ENCODE results near the gene ZP1.
"Not testable (repeated sequence)": the region's sequence is repeated elsewhere in the genome, so short reads cannot be mapped to it uniquely, and the experiment has no call there.

ZP1 gene

DNA sequence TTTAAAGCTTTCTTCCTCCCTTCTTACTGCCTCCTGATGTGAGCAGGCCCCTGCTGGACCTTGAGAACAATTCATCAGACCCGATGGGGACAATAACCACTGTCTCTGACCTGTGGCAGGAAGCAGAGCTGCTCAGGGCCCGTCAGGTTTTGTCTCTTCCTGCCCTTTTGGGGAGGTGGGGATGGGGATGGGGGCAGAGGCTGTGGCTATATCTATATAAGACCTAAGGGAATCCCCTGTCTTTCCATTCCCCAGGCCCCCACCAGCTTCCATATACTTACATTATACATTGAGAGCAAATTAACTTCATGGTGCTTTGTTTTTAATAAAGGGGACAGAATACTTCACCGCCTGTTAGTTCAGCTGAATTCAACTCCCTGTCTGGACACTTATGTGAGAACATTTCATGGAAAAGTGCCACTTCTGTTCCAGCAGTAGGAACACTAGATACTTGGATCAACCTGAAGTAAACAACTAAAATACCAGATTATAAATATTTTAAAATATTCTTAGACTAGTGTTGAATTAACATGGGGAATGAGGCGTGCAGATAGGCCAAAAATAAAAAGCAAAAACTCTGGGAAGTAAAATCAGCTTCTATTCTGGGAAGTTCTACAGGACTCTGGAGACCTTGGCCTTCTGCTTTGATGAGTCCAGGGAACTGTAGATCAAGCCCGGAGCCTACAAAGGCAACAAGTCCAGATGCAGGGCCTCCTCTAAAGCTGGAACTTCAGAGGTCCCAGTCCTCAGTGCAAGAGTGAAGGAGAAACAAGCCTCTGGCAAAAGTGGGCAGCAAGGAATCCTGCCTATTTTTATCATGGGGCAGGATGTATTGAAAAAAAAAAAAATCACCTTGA is 11.1 kb downstream of the ZP1 start:
- no peak for DNase-seq

DNA sequence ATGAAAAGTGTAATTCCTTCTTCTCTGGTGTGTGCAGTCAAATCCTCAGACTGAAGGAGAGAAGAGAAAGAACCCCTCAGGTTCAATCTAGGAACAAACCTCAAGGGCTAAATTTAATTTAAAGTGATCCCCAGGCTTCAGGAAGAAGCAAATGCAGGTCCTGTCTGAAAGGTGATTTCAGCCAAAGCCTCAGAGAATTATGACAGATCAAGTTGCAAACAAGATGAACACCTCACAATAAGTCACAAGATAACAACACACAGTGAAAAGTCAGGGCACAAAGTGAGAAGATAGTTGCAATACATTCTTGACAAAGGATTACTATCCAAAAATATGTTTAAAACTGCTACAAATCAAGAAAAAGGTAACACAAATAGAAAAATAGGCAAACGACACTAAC is 11.8 kb downstream of the ZP1 start:
- DNase-seq = no peak

DNA sequence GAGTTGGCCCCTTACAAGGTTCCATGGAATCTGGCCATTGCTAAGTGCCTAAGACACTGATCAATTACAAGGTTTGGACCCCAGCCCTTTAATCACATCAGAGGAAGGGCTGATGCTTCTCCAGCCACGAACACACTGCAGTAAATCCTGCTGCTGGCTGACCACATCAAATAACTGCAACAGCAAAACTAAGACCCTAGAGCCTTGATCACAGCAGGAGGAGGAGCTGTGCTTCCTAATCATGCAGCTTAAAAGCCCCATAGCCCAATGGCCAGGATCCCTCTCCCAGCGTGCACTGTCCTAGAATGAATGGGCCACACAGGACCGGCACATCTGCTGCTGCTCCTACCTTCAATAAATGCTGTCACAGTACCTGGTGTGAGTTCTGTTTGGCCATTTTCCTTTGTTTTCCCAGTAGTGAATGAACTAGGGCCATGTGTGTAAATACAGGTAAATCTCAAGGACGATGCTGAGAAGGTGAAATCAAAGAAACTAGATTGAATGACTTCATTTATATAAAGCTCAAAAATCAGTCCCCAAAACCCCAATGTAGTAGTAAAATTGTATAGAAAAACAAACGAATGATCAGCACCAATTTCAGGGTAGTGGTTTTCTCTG is 12.7 kb downstream of the ZP1 start:
- no peak for DNase-seq

DNA sequence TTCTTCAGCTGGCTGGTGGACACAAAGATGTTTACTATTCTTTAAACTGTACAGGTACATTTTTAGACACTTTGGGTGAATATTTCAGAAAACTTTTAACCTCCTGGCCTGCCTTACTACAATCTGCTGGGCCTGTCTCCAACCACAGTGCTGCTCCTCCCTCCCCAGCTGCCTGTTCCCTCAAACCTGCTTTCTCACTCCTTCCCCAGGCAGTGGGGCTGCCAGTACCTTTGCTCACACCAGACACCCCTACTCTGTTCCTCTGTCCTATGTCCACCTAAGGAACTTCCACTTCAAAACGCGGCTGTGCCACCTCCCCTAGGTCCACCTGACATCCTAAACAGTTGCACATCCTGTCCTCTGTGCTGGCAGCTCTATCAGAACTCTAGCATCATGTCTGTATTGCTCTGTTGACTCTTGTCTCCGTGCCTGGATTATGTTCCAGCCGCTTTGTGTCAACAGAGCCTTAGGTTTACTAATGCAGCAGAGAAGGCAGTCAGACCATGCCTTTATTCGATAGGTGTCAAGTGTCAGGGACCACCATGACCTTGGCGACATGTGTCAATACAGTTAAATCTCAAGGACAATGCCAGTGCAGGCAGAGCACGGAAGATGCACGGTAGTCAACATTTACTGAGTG is 13.4 kb downstream of the ZP1 start:
- no peak for DNase-seq

DNA sequence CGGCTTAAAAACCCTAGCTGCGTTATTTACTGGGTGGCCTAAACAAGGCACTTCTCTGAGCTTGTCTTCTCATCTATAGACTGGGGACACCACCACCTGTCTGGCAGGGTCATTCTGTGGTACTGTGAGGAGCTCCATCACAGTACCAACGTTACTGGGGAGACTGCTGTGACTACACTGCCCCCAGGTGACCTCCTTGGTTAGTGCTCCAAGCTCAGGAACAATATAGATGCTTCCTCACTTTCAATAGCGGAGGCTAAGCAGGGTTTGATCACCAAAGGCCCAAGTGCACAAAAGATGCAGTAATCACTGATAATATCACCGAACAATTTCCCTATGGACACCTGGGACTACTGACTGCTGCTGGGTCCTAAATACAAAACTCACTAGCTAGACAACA is 20.2 kb downstream of the ZP1 start:
- DNase-seq = peak; percentile 60

DNA sequence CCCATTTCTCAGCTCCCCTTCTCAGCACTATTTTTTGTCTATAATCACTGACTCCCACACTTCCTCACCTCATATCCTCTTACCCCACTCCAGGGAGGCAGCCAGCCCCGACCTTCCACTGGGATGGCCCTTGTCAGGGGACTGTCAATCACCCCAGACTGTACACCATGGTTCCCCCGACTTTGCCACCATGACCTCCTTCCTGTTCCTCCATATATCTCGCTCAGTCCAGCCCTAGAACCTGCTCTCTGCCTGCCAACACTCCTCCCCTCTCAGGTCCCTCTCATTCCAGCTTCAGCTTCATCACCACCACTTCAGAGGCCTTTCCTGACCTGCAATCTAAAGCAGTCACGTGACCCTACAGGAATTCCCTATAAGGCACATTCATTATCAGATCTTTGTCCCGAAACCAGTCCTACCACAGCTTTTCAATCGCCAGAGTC is 22.5 kb downstream of the ZP1 start:
- DNase-seq = no peak

DNA sequence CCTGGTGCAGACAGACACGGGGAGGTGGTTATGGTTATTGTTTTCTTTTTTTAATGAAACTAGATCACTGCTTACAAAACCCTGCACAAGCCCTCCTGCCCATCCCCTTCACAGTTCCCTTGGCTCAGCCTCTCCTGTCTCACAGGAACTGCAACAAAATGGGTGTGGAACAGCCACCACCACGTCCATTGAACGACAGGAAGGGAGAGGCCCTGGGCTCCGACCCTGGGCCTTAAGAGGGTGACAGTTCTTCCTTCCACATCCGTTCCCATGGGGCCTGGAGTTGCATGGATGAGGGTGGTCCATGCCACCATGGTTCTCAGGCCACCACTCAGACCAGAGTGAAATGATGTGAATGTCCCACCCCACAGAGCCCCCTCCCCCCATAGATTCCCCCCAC is 23.4 kb downstream of the ZP1 start:
- DNase-seq = no peak

DNA sequence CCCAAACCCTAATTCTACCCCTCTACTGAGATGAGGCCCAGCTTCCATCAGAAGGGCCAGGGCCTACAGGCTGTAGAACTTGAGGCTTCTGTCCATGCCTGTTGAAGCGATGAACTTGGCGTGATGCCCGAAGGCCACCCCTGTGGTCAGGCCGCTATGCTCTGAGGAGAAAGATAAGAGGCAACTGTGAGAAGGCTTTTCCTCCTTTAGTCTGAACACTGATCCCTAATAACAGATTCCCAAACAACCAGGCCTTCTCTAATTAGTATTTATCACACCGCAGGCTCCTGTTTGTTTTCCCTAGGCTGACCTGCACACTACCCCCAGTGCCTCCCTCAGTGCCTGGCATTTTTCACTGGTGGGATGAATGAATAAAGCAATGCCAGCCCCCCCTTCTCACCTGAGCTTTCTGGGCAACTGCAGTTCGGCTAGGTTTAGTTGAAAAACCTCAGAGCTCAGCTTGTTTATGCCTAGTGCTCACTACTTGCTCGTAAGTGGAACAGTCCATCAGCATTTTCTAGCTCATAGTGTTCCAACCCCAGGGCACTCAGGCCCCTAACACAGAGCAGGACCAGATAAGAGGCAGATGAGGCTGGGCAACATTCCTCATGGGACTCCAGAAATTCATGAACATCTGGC is 23.9 kb downstream of the ZP1 start:
- no peak for DNase-seq

DNA sequence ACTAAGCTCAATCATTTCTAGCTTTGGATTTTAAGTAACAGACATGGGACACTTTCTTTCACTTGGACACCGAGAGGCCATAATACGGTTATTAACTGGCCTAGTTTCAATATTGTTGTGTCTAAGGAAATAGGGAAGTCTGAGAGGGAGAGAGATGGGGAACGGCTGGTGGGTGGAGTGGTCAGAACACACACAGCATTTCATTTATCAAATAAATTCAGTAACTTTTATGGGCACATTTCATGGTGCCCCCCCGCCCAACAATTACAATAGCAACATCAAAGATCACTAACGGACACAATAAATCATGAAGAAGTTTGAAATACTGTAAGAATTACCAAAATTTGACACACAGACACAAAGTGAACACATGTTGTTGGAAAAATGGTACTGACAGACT is 28.3 kb downstream of the ZP1 start:
- DNase-seq = no peak

DNA sequence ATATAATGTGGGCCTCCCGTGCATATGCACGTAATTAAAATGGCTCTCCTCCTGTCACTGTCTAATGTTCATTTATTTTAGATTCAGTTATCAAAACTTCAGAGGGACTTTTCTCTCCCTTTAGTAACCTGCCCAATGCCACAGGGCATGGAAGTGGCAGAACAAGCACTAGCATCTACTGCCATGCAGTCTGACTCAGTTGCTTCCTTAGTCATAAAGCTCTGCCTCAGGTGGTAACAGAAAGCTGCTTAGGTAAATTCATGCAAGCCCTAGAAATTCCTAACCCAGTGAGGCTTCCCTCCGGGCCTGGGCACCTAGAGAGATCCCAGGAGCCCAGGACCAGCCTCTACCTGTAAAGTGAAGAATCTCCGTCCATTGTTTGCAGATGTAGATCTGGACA is 30.2 kb downstream of the ZP1 start:
- DNase-seq = no peak

DNA sequence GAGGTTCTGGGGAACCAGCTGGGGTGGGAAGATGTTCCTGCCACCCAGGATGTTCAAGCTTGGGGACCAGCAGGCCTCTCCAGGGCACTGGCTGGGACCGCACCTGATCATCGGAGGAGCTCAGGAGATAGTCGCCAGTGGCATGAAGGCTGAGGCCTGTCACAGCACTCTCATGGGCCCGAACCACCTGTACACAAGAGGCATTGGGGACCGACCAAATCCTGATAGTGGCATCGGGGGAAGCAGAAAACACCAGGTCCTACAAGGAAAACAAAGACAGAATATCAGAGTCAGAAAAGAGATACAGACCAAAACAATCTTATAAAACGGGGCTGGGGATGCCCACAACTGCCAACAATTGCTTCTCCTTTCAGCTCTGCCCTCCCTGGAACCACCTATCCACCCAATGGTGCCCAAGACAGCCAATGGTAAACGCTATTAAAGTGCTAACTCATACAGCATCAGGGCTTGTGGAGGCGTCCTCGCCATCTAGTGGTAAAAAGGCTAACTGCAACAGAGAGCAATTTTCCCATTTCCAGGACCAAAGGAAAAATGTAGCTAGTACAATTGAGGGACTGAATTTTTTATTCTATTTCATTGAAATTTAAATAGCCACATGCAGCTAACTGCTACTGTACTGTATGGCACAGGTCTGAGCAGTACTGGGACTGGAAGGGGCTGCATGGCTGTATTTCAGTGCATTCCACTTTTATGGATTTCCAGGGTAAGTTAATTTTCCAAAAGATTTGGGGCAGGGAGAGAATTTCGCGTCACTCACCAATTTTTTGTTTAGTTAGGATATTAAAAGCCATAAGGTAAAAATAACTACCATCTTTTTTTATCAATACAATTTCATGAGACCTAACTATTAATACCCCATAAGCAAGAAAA is 31.9 kb downstream of the ZP1 start:
- DNase-seq = no peak

DNA sequence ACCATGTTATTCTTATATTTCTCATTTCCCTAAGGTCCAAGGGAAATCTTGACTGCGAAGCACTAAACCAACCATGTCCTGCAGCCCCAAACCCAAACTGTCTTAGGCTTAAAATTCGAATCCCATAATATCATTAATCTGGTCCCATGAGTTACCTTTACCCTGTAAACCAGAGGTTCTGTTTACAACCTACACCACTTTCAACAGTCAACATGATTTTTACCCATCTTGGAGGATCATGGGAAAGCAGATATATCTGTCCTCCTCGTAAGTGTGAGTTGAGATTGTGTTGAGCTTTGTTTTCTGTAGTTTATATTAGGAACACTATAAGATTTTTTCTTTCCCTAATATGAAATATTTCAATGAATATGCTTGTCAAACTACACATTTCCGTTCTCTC is 32.6 kb downstream of the ZP1 start:
- no peak for DNase-seq

DNA sequence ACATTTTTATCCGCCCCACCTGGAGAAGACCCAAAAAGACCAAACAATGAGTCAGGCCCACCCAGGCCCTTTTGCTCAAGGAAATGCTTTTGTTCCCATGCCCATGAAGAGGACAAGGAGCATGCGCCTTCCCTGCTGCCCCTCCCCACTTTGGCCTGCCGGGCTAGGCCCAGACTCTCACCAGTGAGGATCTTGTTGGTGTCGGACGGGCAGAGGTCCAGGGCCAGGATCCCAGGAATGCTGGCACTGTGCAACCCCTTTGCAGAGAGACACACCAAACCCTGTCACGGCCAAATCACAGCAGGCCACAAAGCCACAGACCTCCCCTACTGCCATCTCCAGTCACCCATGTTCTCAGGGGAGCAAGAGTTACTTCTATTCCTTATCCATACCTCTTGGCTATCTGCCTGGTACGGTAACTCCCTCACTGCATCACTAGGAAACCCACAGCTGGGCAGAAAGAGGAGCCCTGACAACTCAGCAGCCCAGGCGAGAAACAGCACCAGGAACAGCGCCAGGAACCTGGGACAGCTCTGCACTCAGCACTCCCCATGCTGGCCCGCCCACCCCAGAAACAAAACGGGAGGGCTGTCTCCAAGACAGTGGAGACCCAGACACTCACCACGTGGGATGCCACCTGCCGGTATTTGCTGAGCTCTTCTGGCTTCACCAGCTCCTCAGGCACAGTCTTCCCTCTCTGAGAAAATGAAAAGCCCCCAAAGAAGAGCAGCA is 33.5 kb downstream of the ZP1 start:
- no peak for DNase-seq

DNA sequence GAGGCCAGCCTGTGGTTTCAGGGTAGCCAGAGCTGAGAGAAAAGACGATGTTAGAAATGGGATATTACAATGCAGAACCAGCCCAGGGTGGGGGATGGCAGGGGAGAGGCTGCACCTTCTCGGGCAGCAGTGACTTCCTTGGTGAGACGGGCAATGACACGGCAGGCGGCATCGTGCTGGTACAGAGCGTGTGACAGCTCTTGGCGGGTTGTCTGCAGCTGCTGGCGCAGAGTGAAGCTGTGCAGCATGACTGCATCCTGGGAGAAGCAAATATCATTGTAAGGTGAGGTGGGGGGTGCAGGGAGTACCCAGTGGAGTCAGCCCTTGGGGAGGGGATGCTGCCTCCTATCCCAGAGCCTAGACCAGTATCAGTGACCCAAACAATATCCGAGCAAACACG is 35.3 kb downstream of the ZP1 start:
- DNase-seq = no peak

DNA sequence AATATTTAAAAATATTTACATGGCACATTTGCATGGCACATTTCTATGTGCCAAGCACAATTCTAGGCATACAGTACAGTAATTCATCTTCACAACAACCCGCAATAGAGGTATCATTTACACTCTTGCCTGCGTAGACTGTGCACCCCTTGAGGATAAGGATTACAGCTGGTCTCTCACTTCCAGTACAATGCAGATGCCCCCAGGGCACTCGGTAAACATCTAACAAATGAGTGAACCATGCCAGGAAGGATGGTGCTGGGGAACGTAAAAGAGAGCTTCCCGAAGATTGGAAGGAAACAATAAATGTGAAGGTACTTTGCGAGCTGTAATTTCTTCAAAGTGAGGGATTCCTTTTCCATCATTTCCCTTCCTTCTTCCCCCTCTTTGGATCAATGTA is 37.7 kb downstream of the ZP1 start:
- DNase-seq = no peak

DNA sequence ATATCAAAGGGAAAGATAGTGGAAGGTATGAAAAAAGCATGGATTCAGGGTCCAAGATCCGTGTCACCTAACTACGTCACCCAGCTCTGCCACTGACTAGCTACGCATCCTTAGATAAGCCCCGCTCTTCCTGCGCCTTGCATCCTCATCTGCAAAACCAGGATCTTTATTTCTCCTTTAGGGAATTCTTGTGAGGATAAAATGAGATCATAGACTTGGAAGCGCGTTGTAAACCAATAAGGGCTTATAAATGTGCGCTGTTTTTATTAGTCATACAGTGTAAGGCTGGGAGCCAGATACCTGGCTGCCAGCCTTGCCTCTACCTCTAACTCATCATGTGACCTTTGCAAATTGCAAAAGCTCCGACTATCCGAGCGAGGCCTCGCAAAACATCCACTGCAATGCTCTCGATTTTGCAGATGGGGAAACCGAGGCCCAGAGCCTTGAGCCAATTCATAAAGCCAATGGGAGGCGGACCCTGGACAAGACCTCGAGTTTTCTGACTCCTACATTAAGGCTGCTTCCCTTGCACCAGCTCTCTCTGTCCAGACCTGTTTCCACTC is 38.3 kb downstream of the ZP1 start:
- no peak for DNase-seq

DNA sequence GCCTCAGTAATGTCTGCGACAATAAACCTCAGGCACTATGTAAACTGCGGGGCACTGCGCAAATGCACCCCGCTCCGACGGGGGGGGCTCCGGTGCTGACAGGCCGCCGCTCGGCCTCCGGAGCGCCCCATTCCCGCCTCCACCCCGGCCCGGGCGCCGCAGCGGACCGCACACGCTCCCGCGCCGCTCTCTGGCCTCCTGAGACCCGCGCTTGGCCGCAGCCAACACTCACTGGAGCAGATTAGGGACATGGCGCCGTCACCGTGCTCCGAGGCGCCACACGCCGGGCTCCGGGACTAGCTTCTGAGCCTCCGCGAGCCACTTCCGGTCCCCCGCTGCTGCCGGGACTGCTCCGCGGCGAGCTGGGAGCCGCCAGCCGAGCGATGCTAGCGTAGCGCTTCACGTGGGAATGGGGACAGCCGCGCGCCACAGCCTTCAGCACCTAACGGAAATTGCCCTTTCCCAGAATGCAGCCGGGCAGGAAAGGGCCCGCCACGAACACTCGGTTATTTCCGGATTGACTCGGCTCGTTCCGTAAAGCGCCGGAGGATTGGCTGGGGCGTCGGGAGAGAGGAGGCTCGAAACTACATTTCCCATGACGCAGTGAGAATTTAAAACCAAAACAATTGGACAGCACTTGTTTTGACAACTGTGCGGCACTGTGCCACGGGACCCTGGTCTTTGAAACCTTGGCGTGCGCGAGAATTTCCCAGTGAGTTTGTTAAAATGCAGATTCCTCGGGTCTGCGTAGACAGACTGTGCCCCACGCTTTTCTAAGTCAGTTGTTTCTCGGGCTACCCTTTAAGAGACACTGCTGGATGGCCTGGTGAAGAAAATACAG is 39.0 kb downstream of the ZP1 start, which contains the start of gene PRPF19:
Gene PRPF19, minus strand, starts transcription at position 454 of the 841 bp plus-strand sequence. Its CDS starts 203 bp downstream, at position 251.
- DNase-seq = peak; percentile 93

DNA sequence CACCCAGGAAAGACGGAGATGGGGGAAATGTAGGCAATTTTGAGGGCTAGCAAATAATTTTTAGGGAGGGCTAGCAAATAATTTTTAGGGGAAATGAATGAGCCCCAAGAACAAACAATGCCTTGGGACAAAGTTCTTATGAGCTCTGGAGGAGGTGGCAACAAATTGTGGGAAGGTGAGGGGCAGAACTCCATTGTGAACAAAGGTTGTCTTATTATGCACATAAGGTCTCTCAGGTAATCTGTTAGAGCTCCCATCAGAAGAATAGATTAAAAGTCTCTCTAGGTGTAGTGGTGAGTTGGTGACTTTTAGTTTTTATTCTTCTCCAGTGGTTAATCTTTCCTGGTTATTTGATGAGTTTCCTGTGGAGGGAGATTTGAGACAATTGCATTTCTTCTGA is 41.5 kb downstream of the ZP1 start:
- no peak for DNase-seq

DNA sequence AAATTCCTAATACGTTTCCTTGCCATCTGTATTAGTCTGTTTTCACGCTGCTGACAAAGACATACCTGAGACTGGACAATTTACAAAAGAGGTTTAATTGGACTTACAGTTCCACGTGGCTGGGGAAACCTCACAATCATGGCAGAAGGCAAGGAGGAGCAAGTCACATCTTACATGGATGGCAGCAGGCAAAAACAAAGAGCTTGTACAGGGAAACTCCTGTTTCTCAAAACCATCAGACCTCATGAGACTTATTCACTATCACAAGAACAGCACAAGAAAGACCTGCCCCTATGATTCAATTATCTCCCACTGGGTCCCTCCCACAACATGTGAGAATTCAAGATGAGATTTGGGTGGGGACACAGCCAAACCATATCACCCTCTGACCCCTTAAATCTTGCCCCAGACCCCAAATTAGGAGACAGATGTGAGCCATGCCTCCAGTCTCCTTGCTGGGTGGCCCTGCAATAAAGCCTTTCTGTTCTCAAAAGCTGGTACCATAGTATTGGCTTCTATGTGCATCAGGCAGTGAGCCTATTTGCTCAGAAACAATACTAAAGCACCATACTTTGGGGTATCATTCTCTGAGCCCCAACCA is 42.4 kb downstream of the ZP1 start:
- not testable (repeated sequence) for DNase-seq

DNA sequence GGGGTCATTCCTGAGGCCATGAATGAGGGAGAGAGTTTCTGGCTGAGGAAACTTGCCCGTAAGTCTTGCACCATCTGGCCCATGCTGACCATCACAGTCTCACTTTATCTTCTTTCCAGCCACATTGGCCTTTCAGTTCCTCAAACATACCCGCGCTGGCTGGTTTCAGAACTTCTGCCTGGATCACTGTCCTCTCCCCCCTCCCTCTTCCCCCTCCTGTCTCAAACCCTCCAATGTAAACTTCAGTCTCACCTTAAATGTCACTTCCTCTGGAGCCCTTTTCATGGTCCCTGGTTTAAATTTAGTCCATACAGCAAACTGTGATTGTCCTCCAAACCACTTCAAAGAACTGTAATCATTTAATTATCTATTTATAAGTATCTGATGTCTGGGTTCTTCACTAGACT is 42.9 kb downstream of the ZP1 start:
- no peak for DNase-seq
